SU-DHL-6 (cell line): ENCODE data around the gene PNMA8B.
"Not testable (repeated sequence)": the region's sequence is repeated elsewhere in the genome, so short reads cannot be mapped to it uniquely, and the experiment has no call there.

Experiments
- H2AFZ ChIP-seq: fragments of 200-600 bp; sonication (generic); 2 replicates; pipeline ENCODE4 v1.6.1; 2014; ENCODE audit warnings: low read depth, mild to moderate bottlenecking, moderate library complexity, mixed read lengths, antibody characterized with exemption, low read length; ENCODE audit not compliant: severe bottlenecking
- H3F3A ChIP-seq: fragments of 200-600 bp; shearing (Covaris generic); 2 replicates; pipeline ENCODE4 v1.6.0; 2016; ENCODE audit warnings: antibody characterized with exemption, mild to moderate bottlenecking; ENCODE audit not compliant: insufficient read depth
- H3K27ac ChIP-seq: fragments of 200-600 bp; sonication (generic); 2 replicates; pipeline ENCODE4 v1.5.1; 2016; ENCODE audit warnings: low read depth, mild to moderate bottlenecking, low read length, moderate library complexity, mixed read lengths
- H3K27me3 ChIP-seq: fragments of 200-600 bp; sonication (generic), shearing (Covaris generic); 2 replicates; pipeline ENCODE4 v1.6.0; 2014; ENCODE audit warnings: mild to moderate bottlenecking, low read length
- H3K36me3 ChIP-seq: fragments of 200-600 bp; sonication (generic); 2 replicates; pipeline ENCODE4 v1.6.1; 2014; ENCODE audit warnings: mild to moderate bottlenecking, low read length, mixed read lengths
- H3K4me2 ChIP-seq: fragments of 300-600, 200-600 bp; shearing (Covaris generic), sonication (generic); 2 replicates; pipeline ENCODE4 v1.6.0; 2014; ENCODE audit warnings: low read length, low read depth, mild to moderate bottlenecking; ENCODE audit not compliant: poor library complexity, severe bottlenecking
- H3K4me3 ChIP-seq: fragments of 200-600 bp; sonication (generic); 2 replicates; pipeline ENCODE4 v1.5.1; 2014; ENCODE audit warnings: antibody characterized with exemption, low read length, mild to moderate bottlenecking, mixed read lengths; ENCODE audit not compliant: insufficient read depth, poor library complexity, severe bottlenecking
- H3K79me2 ChIP-seq: fragments of 200-600 bp; sonication (generic); 2 replicates; pipeline ENCODE4 v1.6.1; 2014; ENCODE audit warnings: mild to moderate bottlenecking, low read length, moderate library complexity; ENCODE audit not compliant: insufficient read depth
- H3K9ac ChIP-seq: fragments of 200-600 bp; sonication (generic); 2 replicates; pipeline ENCODE4 v1.7.0; 2014; ENCODE audit warnings: mild to moderate bottlenecking, low read length
- H3K9me2 ChIP-seq: fragments of 200-600 bp; sonication (generic); replicated peaks from 2 replicates; pipeline ENCODE4 v1.6.1; 2014; ENCODE audit warnings: low read length; ENCODE audit not compliant: insufficient read depth
- H3K9me3 ChIP-seq: fragments of 200-600 bp; sonication (generic); 2 replicates; pipeline ENCODE4 v1.6.1; 2014; ENCODE audit warnings: low read length, mixed read lengths; ENCODE audit not compliant: insufficient read depth
- H4K20me1 ChIP-seq: fragments of 200-600 bp; sonication (generic); 2 replicates; pipeline ENCODE4 v1.6.1; 2014; ENCODE audit warnings: low read depth, mild to moderate bottlenecking, antibody characterized with exemption, low read length, moderate library complexity, mixed read lengths
- EZH2phosphoT487 ChIP-seq: fragments of 200-600 bp; sonication (generic), shearing (Covaris generic); conservative IDR thresholded peaks from 2 replicates; pipeline ENCODE4 v1.6.1; 2018; ENCODE audit warnings: mild to moderate bottlenecking, antibody characterized with exemption, low read length, moderate library complexity, mixed read lengths
- TF ChIP-seq, protein P1 (sequence below): fragments of 200-600 bp; sonication (generic); IDR thresholded peaks from one replicate; pipeline ENCODE4 v1.5.1; 2017; ENCODE audit warnings: antibody characterized with exemption, mild to moderate bottlenecking, low read length, moderate library complexity; ENCODE audit not compliant: insufficient read depth, poor library complexity, severe bottlenecking

The PNMA8B gene

DNA sequence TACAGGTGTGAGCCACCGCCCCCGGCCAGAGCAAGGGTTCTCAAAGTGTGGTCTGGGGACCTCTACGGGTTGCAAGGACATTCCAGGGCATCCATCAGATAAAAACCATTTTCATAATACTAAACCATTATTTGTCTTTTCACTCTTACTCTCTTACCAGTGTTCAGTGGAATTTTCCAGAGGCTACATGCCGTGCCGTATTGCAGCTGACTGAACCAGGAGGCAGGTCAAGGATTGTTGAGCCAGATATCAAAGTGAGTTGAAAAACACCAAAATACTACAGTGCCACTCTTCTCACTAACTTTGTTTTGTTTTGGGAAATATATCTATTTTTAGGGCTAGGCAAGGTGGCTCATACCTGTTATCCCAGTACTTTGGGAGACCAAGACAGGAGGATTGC, 7.2 kb upstream of the PNMA8B start:
- no peak overlapping the region for H3K9ac ChIP-seq
- H3K36me3 ChIP-seq, result no peaks in the 10 kb centered on the region
- no peak overlapping the region for H3K4me2 ChIP-seq
- H3K79me2 ChIP-seq, result no peaks in the 10 kb centered on the region
- H4K20me1 ChIP-seq, result no peaks in the 10 kb centered on the region
- no peaks in the 10 kb centered on the region for H3K9me2 ChIP-seq
- TF ChIP-seq, protein P1, sequence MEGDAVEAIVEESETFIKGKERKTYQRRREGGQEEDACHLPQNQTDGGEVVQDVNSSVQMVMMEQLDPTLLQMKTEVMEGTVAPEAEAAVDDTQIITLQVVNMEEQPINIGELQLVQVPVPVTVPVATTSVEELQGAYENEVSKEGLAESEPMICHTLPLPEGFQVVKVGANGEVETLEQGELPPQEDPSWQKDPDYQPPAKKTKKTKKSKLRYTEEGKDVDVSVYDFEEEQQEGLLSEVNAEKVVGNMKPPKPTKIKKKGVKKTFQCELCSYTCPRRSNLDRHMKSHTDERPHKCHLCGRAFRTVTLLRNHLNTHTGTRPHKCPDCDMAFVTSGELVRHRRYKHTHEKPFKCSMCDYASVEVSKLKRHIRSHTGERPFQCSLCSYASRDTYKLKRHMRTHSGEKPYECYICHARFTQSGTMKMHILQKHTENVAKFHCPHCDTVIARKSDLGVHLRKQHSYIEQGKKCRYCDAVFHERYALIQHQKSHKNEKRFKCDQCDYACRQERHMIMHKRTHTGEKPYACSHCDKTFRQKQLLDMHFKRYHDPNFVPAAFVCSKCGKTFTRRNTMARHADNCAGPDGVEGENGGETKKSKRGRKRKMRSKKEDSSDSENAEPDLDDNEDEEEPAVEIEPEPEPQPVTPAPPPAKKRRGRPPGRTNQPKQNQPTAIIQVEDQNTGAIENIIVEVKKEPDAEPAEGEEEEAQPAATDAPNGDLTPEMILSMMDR, result no peak
- TF ChIP-seq EZH2phosphoT487, result no peak
- H3K27me3 ChIP-seq, result no peaks in the 10 kb centered on the region
- H3F3A ChIP-seq, result no peaks in the 10 kb centered on the region
- no peak overlapping the region for H3K4me3 ChIP-seq
- H3K9me3 ChIP-seq, result no peaks in the 10 kb centered on the region
- no peak overlapping the region for H2AFZ ChIP-seq
- H3K27ac ChIP-seq, result no peak overlapping the region

GRCh38 chr19:46499692-46500091, 4.0 kb upstream of the PNMA8B start:
- no peak overlapping the region for H3K27ac ChIP-seq
- H3K9me2 ChIP-seq, result no peaks in the 10 kb centered on the region
- no peaks in the 10 kb centered on the region for H4K20me1 ChIP-seq
- no peak overlapping the region for H3K4me3 ChIP-seq
- no peak for TF ChIP-seq EZH2phosphoT487
- TF ChIP-seq, protein P1, result no peak
- H3K79me2 ChIP-seq, result no peaks in the 10 kb centered on the region
- no peaks in the 10 kb centered on the region for H3K9me3 ChIP-seq
- no peaks in the 10 kb centered on the region for H3F3A ChIP-seq
- no peaks in the 10 kb centered on the region for H3K36me3 ChIP-seq
- H3K9ac ChIP-seq, result no peak overlapping the region
- H2AFZ ChIP-seq, result no peak overlapping the region
- H3K27me3 ChIP-seq, result no peaks in the 10 kb centered on the region
- H3K4me2 ChIP-seq, result no peak overlapping the region

DNA sequence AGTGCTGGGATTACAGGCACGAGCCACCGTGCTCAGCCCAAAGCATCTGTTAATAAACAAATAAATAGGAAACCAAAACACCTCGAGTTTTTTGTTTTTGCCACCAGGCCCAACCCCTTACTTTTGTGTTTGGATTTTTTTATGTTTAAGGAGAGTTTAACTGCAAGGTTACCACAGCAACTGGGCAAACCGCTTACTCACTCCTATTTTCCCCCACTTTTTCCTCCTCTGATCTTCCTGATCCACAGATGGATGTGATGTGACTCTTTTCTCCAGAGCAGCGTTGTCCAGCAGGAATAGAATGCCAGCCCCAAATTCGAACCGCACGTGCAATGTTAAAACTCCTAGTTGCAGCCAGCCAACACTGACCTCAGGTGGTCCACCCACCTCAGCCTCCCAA, 2.1 kb upstream of the PNMA8B start:
- no peak overlapping the region for H2AFZ ChIP-seq
- no peaks in the 10 kb centered on the region for H4K20me1 ChIP-seq
- H3K9me3 ChIP-seq, result no peaks in the 10 kb centered on the region
- TF ChIP-seq EZH2phosphoT487, result no peak
- TF ChIP-seq, protein P1, result no peak
- H3K79me2 ChIP-seq, result no peaks in the 10 kb centered on the region
- H3K27ac ChIP-seq, result no peak overlapping the region
- H3K4me2 ChIP-seq, result no peak overlapping the region
- H3K27me3 ChIP-seq, result no peaks in the 10 kb centered on the region
- no peaks in the 10 kb centered on the region for H3F3A ChIP-seq
- H3K36me3 ChIP-seq, result no peaks in the 10 kb centered on the region
- H3K9me2 ChIP-seq, result no peaks in the 10 kb centered on the region
- H3K4me3 ChIP-seq, result no peak overlapping the region
- no peak overlapping the region for H3K9ac ChIP-seq

DNA sequence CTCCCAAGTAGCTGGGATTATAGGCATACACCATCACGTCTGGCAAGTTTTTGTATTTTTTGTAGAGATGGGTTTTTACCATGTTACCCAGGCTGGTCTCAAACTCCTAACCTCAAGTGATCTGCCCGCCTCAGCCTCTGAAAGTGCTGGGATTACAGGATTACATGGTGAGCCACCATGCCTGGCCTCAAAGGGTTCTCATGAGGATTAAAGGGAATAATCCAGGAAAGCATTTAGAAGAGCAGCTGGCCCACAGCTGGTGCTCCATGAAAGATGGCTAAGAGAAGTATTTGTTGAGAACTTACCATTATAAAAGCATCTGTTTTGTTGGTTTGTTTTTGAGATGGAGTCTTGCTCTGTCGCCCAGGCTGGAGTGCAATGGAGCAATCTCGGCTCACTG, 1.2 kb upstream of the PNMA8B start:
- H3K27ac ChIP-seq, H3K9ac ChIP-seq, H3K4me2 ChIP-seq, H4K20me1 ChIP-seq, H3F3A ChIP-seq, H3K79me2 ChIP-seq, H3K27me3 ChIP-seq, H2AFZ ChIP-seq, H3K9me3 ChIP-seq, H3K4me3 ChIP-seq, H3K9me2 ChIP-seq, H3K36me3 ChIP-seq: not testable (repeated sequence)
